ENCODE results near the gene TRAF2. TPM values are rescaled to one million over a fixed set of nuclear protein-coding genes. Genes with fewer than 3 reads are reported as not detected.

Gene TRAF2
- total RNA-seq, 4 donors from 2014 or later, result 8.6 to 16.1 (median 10.5) TPM

DNA sequence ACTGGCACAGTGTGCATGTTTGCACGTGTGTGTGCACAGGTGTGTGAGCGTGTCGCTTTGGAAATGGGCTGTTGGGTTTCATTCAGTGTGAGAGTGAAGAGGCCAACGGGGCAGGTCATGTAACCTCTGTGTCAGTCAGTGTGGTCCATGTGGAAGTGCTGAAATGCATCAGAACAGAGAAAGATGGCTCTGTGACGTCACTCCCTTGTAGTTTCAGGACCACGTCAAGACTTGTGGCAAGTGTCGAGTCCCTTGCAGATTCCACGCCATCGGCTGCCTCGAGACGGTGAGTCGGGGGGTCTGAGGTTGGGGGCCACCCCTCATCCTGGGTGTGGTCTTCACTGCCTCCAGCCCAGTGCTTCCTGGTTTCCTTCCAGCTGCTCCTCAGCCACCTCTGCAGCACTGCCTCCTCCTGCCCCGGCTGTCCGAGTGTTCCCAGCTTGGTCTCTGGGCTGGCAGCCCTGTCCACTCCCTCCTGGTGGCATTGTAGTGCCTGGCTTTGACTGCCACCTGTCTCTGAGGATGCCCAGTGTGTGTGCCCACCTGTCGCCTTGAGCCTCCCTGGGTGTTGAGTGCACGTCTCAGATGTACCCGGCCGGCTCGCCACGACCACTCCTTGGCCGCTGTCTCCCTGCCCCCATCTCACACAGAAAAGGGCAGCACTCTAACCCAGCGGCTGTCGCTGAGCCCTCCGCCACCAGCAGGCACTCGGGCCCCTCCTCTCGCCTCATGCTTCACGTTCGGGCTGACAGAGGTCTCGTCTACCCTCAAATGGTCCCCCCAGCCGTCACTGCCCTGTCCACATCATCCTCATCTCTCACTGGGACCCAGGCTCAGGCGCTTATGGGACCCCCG, 30.2 kb downstream of the TRAF2 start:
- 90% methylated on average over 32 of the region's 32 CpGs for WGBS
- TF ChIP-seq CTCF (IDR thresholded peaks at IDR 0.05) (no peak), EP300 (IDR thresholded peaks at IDR 0.05) (no peak), POLR2A (IDR thresholded peaks at IDR 0.05) (no peak), POLR2AphosphoS5 (IDR thresholded peaks at IDR 0.05) (no peak)
- no peaks in the 10 kb centered on the region for H3K9me3 ChIP-seq
- no peak for DNase-seq (ENCODE audit: low spot score in 2 of 2)
- peaks cover 62% of the 10 kb centered on the region for H3K36me3 ChIP-seq
- H3K27me3 ChIP-seq, result no peaks in the 10 kb centered on the region
- no peak overlapping the region for H3K27ac ChIP-seq
- H3K4me3 ChIP-seq, result no peak overlapping the region
- H3K4me1 ChIP-seq, result no peaks in the 10 kb centered on the region

DNA sequence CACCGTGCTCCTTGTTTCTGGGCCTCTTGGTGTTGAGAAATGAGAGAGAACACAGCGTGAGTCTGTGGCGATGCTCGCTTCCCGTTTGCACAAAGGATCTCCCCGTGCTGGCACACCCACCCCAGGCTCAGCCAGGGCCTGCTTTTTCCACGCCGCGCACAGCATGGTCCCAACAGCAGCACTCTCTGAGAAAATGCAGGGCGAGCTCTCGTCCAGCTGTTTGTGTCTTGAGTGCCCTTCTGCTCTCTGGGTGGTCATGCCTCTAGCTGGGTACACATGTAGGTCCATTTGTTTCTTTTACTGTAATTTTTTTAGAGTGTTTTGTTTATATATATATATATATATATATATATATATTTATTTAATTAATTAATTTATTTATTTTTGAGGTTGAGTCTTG, 31.6 kb downstream of the TRAF2 start:
- no peaks in the 10 kb centered on the region for H3K27me3 ChIP-seq
- H3K27ac ChIP-seq, result no peak overlapping the region
- H3K36me3 ChIP-seq, result peaks cover 62% of the 10 kb centered on the region
- H3K9me3 ChIP-seq, result no peaks in the 10 kb centered on the region
- no peak for DNase-seq (ENCODE audit: low spot score in 2 of 2)
- no peak overlapping the region for H3K4me3 ChIP-seq
- no peak for TF ChIP-seq EP300 (IDR thresholded peaks at IDR 0.05)
- TF ChIP-seq POLR2AphosphoS5 (IDR thresholded peaks at IDR 0.05), result no peak
- H3K4me1 ChIP-seq, result no peaks in the 10 kb centered on the region
- WGBS, result 90% methylated on average over 11 of the region's 11 CpGs

- Histone ChIP-seq H3K4me3 (no peak overlapping the region), H3K27me3 (no peaks in the 10 kb centered on the region), H3K36me3 (peaks cover 67% of the 10 kb centered on the region), H3K4me1 (peaks cover 3% of the 10 kb centered on the region), H3K9me3 (no peaks in the 10 kb centered on the region), H3K27ac (no peak overlapping the region)
- TF ChIP-seq EP300 (IDR thresholded peaks at IDR 0.05), result no peak
- TF ChIP-seq POLR2A (IDR thresholded peaks at IDR 0.05), result no peak
- TF ChIP-seq POLR2AphosphoS5 (IDR thresholded peaks at IDR 0.05), result no peak
- no peak for TF ChIP-seq CTCF (IDR thresholded peaks at IDR 0.05)
- DNase-seq (ENCODE audit: low spot score in 2 of 2), result no peak
- WGBS, result 95% methylated on average over 15 of the region's 15 CpGs
Measured at GRCh38 chr9:136920069-136920468, 33.8 kb downstream of the TRAF2 start.

- Histone ChIP-seq H3K9me3 (no peaks in the 10 kb centered on the region), H3K36me3 (peaks cover 67% of the 10 kb centered on the region), H3K27me3 (no peaks in the 10 kb centered on the region), H3K27ac (no peak overlapping the region), H3K4me3 (no peak overlapping the region), H3K4me1 (peaks cover 7% of the 10 kb centered on the region)
- TF ChIP-seq CTCF (IDR thresholded peaks at IDR 0.05) (no peak), POLR2A (IDR thresholded peaks at IDR 0.05) (no peak), POLR2AphosphoS5 (IDR thresholded peaks at IDR 0.05) (no peak), EP300 (IDR thresholded peaks at IDR 0.05) (no peak)
- no peak for DNase-seq (ENCODE audit: low spot score in 2 of 2)
- WGBS, result 92% methylated on average over 13 of the region's 14 CpGs
Measured at GRCh38 chr9:136920734-136921231, 34.5 kb downstream of the TRAF2 start.

DNA sequence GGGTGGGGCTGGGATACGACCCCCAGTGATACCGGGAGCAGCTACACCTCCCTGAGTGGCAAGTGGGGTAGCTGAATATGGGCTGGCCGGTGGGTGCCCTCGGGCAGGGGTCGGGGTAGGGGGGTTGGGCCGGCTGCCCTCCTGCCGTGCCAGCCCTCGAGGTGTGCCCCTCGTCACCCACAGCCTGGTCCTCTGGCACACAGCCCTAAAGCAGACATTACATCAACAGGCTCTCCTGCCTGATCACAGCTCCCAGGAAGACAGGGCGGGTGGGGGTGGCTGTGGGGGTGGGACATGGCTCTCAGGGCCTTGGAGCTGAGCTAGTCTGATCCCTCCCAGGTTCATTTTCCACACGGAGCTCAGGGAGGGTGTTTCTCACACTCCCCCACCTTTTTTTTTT, 35.0 kb downstream of the TRAF2 start:
- peaks cover 7% of the 10 kb centered on the region for H3K4me1 ChIP-seq
- no peak for DNase-seq (ENCODE audit: low spot score in 2 of 2)
- TF ChIP-seq POLR2AphosphoS5 (IDR thresholded peaks at IDR 0.05) (no peak), POLR2A (IDR thresholded peaks at IDR 0.05) (no peak), EP300 (IDR thresholded peaks at IDR 0.05) (no peak), CTCF (IDR thresholded peaks at IDR 0.05) (no peak)

More for the DNA sequence above, 35.0 kb downstream of the TRAF2 start:
- Histone ChIP-seq H3K27ac (no peak overlapping the region), H3K27me3 (no peaks in the 10 kb centered on the region), H3K9me3 (no peaks in the 10 kb centered on the region), H3K36me3 (peaks cover 67% of the 10 kb centered on the region), H3K4me3 (no peak overlapping the region)
- WGBS, result 71% methylated on average over 2 of the region's 11 CpGs
